ENCODE results near the gene CENPA.
A peak's percentile ranks its signal among the peaks of the same experiment; 100 is the strongest.
"Not testable (repeated sequence)": the region's sequence is repeated elsewhere in the genome, so short reads cannot be mapped to it uniquely, and the experiment has no call there.

CENPA gene

GRCh38 chr2:26754539-26754938 is 31.3 kb upstream of the CENPA start:
- FAIRE-seq: no peak
- no peak for DNase-seq (ENCODE audit: insufficient read length, low spot score)
- TF ChIP-seq POLR2A (IDR thresholded peaks at IDR 0.05; ENCODE audit: low read depth, low read length): no peak

- no peak for DNase-seq (ENCODE audit: insufficient read length, low spot score)
- no peak for FAIRE-seq
- no peak for TF ChIP-seq POLR2A (IDR thresholded peaks at IDR 0.05; ENCODE audit: low read depth, low read length)
Measured at GRCh38 chr2:26754972-26755670, 30.7 kb upstream of the CENPA start.

- no peak for DNase-seq (ENCODE audit: insufficient read length, low spot score)
- no peak for FAIRE-seq
- TF ChIP-seq POLR2A (IDR thresholded peaks at IDR 0.05; ENCODE audit: low read depth, low read length): no peak
Measured at GRCh38 chr2:26756337-26756736, 29.5 kb upstream of the CENPA start.

- DNase-seq (ENCODE audit: insufficient read length, low spot score) (peak; percentile 39), FAIRE-seq (peak; percentile 89)
- no peak for TF ChIP-seq POLR2A (IDR thresholded peaks at IDR 0.05; ENCODE audit: low read depth, low read length)
Measured at GRCh38 chr2:26757873-26758789, 27.7 kb upstream of the CENPA start.

GRCh38 chr2:26758790-26759321 is 27.0 kb upstream of the CENPA start:
- FAIRE-seq (no peak), DNase-seq (ENCODE audit: insufficient read length, low spot score) (no peak)
- TF ChIP-seq POLR2A (IDR thresholded peaks at IDR 0.05; ENCODE audit: low read depth, low read length): no peak

GRCh38 chr2:26759845-26760244 is 26.0 kb upstream of the CENPA start:
- FAIRE-seq (no peak), DNase-seq (ENCODE audit: insufficient read length, low spot score) (no peak)
- no peak for TF ChIP-seq POLR2A (IDR thresholded peaks at IDR 0.05; ENCODE audit: low read depth, low read length)

- FAIRE-seq; DNase-seq (ENCODE audit: insufficient read length, low spot score): not testable (repeated sequence)
Measured at GRCh38 chr2:26760991-26761390, 24.9 kb upstream of the CENPA start.

GRCh38 chr2:26763019-26763418 is 22.8 kb upstream of the CENPA start:
- DNase-seq (ENCODE audit: insufficient read length, low spot score): no peak
- FAIRE-seq: no peak
- no peak for TF ChIP-seq POLR2A (IDR thresholded peaks at IDR 0.05; ENCODE audit: low read depth, low read length)

- TF ChIP-seq POLR2A (IDR thresholded peaks at IDR 0.05; ENCODE audit: low read depth, low read length): peak; percentile 79
- FAIRE-seq (no peak), DNase-seq (ENCODE audit: insufficient read length, low spot score) (peak; percentile 77)
Measured at GRCh38 chr2:26764078-26764887, 21.6 kb upstream of the CENPA start, which contains the start of gene SLC35F6. SLC35F6 (plus strand) TSS chr2:26764284; CDS start chr2:26764350, 66 bp downstream.

- no peak for FAIRE-seq
- DNase-seq (ENCODE audit: insufficient read length, low spot score): no peak
- no peak for TF ChIP-seq POLR2A (IDR thresholded peaks at IDR 0.05; ENCODE audit: low read depth, low read length)
Measured at GRCh38 chr2:26764906-26765305, 20.9 kb upstream of the CENPA start.

GRCh38 chr2:26765475-26766200 is 20.2 kb upstream of the CENPA start:
- FAIRE-seq: no peak
- DNase-seq (ENCODE audit: insufficient read length, low spot score): no peak
- no peak for TF ChIP-seq POLR2A (IDR thresholded peaks at IDR 0.05; ENCODE audit: low read depth, low read length)

- no peak for FAIRE-seq
- no peak for DNase-seq (ENCODE audit: insufficient read length, low spot score)
- TF ChIP-seq POLR2A (IDR thresholded peaks at IDR 0.05; ENCODE audit: low read depth, low read length): no peak
Measured at GRCh38 chr2:26767129-26767528, 18.7 kb upstream of the CENPA start.

GRCh38 chr2:26767894-26768487 is 17.9 kb upstream of the CENPA start:
- DNase-seq (ENCODE audit: insufficient read length, low spot score) (no peak), FAIRE-seq (no peak)
- TF ChIP-seq POLR2A (IDR thresholded peaks at IDR 0.05; ENCODE audit: low read depth, low read length): no peak

Data from H54 (cell line).